NB4 (cell line): ENCODE results near the gene ENOX1.

Experiments
- CTCF ChIP-seq: IDR thresholded peaks from one replicate; pipeline ENCODE4 v1.5.1; 2012; ENCODE audit warnings: low read depth, low read length
- MYC ChIP-seq: IDR thresholded peaks from 2 replicates; pipeline ENCODE4 v1.6.1; 2011; ENCODE audit warnings: low read depth, low read length

DNA sequence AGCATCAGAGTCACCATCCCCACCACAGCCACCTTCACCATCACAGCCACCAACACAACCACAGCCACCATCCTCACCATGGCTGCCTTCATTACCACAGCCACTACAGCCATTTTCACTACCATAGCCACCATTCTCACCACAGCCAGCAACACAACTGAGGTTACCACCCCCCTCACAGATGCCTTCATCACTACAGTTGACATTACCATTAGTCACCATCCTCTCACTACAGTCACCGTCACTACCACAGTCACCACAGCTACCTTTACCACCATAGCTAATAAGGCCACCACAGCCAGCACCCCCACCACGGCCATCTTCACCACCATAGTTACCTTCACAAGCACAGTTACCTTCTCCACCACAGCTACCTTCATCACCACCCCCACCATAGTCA lies 493.8 kb downstream of the ENOX1 start:
- TF ChIP-seq MYC: no peak
- TF ChIP-seq CTCF: no peak
